Neuronal stem cell (in vitro differentiated cells): ENCODE measurements around the gene KLRG1.

ENCODE experiments used
- DNase-seq: peaks from one replicate; pipeline ENCODE4 v3.0.0-alpha.2; 2013; ENCODE audit warnings: low spot score
- H2AFZ ChIP-seq: one replicate; pipeline ENCODE4 v1.6.1; 2013; ENCODE audit warnings: mild to moderate bottlenecking, low read length, inconsistent platforms
- H2AK5ac ChIP-seq: 2 replicates; pipeline ENCODE4 v1.6.1; 2013; ENCODE audit warnings: low read depth, mild to moderate bottlenecking, inconsistent platforms, low read length, moderate library complexity, mixed read lengths
- H2BK120ac ChIP-seq: 2 replicates; pipeline ENCODE4 v1.6.1; 2013; ENCODE audit warnings: low read depth, mild to moderate bottlenecking, inconsistent platforms, low read length, moderate library complexity, mixed read lengths
- H2BK12ac ChIP-seq: one replicate; pipeline ENCODE4 v1.6.1; 2013; ENCODE audit warnings: low read length, inconsistent platforms
- H2BK15ac ChIP-seq: 2 replicates; pipeline ENCODE4 v1.6.1; 2013; ENCODE audit warnings: mild to moderate bottlenecking, low read length, inconsistent platforms, mixed read lengths
- H2BK5ac ChIP-seq: one replicate; pipeline ENCODE4 v1.6.1; 2013; ENCODE audit warnings: inconsistent platforms, mild to moderate bottlenecking, low read length, moderate library complexity
- H3K14ac ChIP-seq: one replicate; pipeline ENCODE4 v1.6.1; 2013; ENCODE audit warnings: low read length, inconsistent platforms
- H3K18ac ChIP-seq: 2 replicates; pipeline ENCODE4 v1.6.1; 2013; ENCODE audit warnings: low read length, inconsistent platforms
- H3K23ac ChIP-seq: 2 replicates; pipeline ENCODE4 v1.6.1; 2013; ENCODE audit warnings: low read depth, mild to moderate bottlenecking, mixed read lengths, low read length, inconsistent platforms; ENCODE audit not compliant: poor library complexity
- H3K27ac ChIP-seq: replicated peaks from 3 replicates; pipeline ENCODE4 v1.5.1; 2013; ENCODE audit warnings: low read length, inconsistent platforms
- H3K27me3 ChIP-seq, 3 experiments: 2 replicates each; pipeline ENCODE4 v1.6.1; 2013; ENCODE audit warnings: low read length in 3 of 3, mild to moderate bottlenecking in 2 of 3, inconsistent platforms in 1 of 3, low read depth in 1 of 3, mixed read lengths in 1 of 3, moderate library complexity in 1 of 3; ENCODE audit not compliant: control insufficient read depth in 3 of 3, insufficient read depth in 3 of 3
- H3K36me3 ChIP-seq, 2 donors: replicated peaks in 1 of 2; 2 replicates each; pipeline ENCODE4 v1.6.1; 2013; ENCODE audit warnings: low read length in 2 of 2; ENCODE audit not compliant: control insufficient read depth in 2 of 2, insufficient read depth in 2 of 2
- H3K4ac ChIP-seq: 2 replicates; pipeline ENCODE4 v1.6.1; 2013; ENCODE audit warnings: inconsistent platforms, mild to moderate bottlenecking, low read length, moderate library complexity
- H3K4me1 ChIP-seq, 2 donors: 1 replicate in 1 of 2; 2 replicates in 1 of 2; pipeline ENCODE4 v1.6.1; 2013; ENCODE audit warnings: low read length in 2 of 2, low read depth in 1 of 2; ENCODE audit not compliant: control insufficient read depth in 2 of 2, insufficient read depth in 1 of 2
- H3K4me2 ChIP-seq: one replicate; pipeline ENCODE4 v1.6.1; 2013; ENCODE audit warnings: mild to moderate bottlenecking, low read length, inconsistent platforms; ENCODE audit not compliant: insufficient read depth, poor library complexity, severe bottlenecking
- H3K4me3 ChIP-seq, 2 donors: 2 replicates each; pipeline ENCODE4 v1.5.1; 2013; ENCODE audit warnings: low read length in 2 of 2, mild to moderate bottlenecking in 2 of 2, inconsistent platforms in 1 of 2, moderate library complexity in 1 of 2
- H3K79me1 ChIP-seq: one replicate; pipeline ENCODE4 v1.6.1; 2013; ENCODE audit warnings: low read depth, mild to moderate bottlenecking, inconsistent platforms, low read length, moderate library complexity
- H3K9ac ChIP-seq: one replicate; pipeline ENCODE4 v1.6.1; 2013; ENCODE audit warnings: mild to moderate bottlenecking, low read depth, low read length, inconsistent platforms; ENCODE audit not compliant: poor library complexity
- H3K9me3 ChIP-seq, 2 donors: replicated peaks in 1 of 2; 2 replicates each; pipeline versions ENCODE3 to v1.6.1; 2013; ENCODE audit warnings: low read length in 2 of 2, mild to moderate bottlenecking in 2 of 2, inconsistent platforms in 1 of 2, low read depth in 1 of 2, mixed read lengths in 1 of 2, moderate library complexity in 1 of 2; ENCODE audit not compliant: control insufficient read depth in 2 of 2, insufficient read depth in 1 of 2
- H4K8ac ChIP-seq: one replicate; pipeline ENCODE4 v1.6.1; 2013; ENCODE audit warnings: low read depth, mild to moderate bottlenecking, inconsistent platforms, low read length, moderate library complexity
- H4K91ac ChIP-seq: one replicate; pipeline ENCODE4 v1.6.1; 2013; ENCODE audit warnings: low read length, low read depth, mild to moderate bottlenecking, inconsistent platforms; ENCODE audit not compliant: poor library complexity
- WGBS, 2 donors: extraction: QIAGEN DNeasy Blood & Tissue Kit; methylation state at CpG; one replicate each; pipeline ENCODE4 v1.1.7; 2013; ENCODE audit warnings: missing lambda C conversion rate in 2 of 2, mixed read lengths in 1 of 2; ENCODE audit not compliant: insufficient read length in 2 of 2, insufficient replicate concordance in 1 of 2; ENCODE audit errors: extremely low coverage in 2 of 2; 5-methylcytosine and 5-hydroxymethylcytosine counted together

The KLRG1 gene

DNA sequence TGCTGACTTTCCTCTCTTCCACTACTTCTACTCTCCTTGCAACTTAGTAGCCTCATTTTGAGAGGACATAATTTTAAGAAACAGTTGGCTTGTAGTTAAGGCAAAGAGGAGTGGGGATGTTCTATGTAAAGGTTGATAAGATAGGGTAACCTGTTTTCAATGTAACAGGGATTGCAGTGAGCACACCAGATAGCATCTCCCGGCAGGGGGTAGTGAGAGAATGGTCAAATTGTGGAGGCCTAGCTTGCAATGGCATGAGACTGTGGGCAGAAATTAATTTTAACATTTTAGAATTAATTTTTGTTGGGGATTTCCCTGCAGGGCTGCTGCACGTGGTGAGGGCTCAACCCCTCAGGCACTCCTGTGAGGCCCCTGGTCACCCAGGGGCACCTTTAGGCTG, 41.4 kb downstream of the KLRG1 start:
- no peak overlapping the region for H3K14ac ChIP-seq
- H3K27me3 ChIP-seq = no peaks in the 10 kb centered on the region
- no peak overlapping the region for H2BK120ac ChIP-seq
- H3K4me3 ChIP-seq = no peak overlapping the region
- H3K79me1 ChIP-seq = no peaks in the 10 kb centered on the region
- no peak overlapping the region for H2AFZ ChIP-seq
- no peak overlapping the region for H2AK5ac ChIP-seq
- H4K8ac ChIP-seq = no peak overlapping the region
- H4K91ac ChIP-seq = no peak overlapping the region
- no CpG with 5 or more reads among the region's 2 CpGs for WGBS, 2 donors
- no peaks in the 10 kb centered on the region for H3K9me3 ChIP-seq
- no peak overlapping the region for H3K4me2 ChIP-seq
- H3K27ac ChIP-seq = no peak overlapping the region
- H3K36me3 ChIP-seq = no peaks in the 10 kb centered on the region
- no peak for DNase-seq
- no peak overlapping the region for H3K9ac ChIP-seq
- peaks cover 0 to 4% of the 10 kb centered on the region in 2 donors for H3K4me1 ChIP-seq
- H2BK12ac ChIP-seq = no peak overlapping the region
- H3K18ac ChIP-seq = no peak overlapping the region
- no peak overlapping the region for H3K4ac ChIP-seq
- H2BK5ac ChIP-seq = no peak overlapping the region
- H2BK15ac ChIP-seq = no peak overlapping the region
- no peak overlapping the region for H3K23ac ChIP-seq

DNA sequence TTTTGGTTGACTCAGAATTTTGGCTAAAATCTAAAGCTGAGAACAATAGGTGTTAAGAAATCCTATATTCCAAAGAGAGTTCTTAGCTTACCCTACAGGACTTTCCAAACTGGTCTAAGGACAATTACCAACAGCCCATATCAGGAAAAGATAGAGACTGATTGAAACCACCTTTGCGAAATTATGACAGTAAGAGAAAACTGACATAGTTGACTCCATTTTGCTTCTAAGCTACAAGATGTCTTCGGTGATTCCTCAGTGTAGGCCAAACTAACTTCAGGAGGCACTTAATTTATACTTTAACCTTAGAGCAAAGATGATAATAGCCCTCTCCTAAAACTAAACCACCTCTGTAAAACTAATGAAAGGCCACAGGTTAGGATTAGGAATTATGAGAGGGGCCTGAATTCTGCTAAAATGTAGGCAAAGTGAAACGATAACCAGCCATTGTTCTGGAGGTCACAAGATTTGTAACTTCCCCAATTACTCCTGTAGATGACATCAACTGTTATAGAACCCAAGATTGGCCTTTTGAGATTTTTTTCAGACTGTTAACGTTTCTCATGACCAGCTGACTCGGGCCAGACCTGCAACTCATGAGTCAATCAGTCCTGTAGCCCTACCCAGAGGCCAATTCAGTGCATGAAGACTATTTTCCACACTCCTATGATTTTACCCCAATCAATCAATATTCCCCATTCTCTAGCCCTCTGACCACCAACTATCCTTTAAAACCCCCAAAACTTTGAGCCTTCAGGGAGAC, 43.0 kb downstream of the KLRG1 start:
- Histone ChIP-seq H2AK5ac (no peak overlapping the region), H4K8ac (no peak overlapping the region), H3K14ac (no peak overlapping the region), H3K23ac (no peak overlapping the region), H3K27ac (no peak overlapping the region), H2BK12ac (no peak overlapping the region), H3K4me2 (no peak overlapping the region), H3K4me1 (peaks cover 0 to 4% of the 10 kb centered on the region in 2 donors), H4K91ac (no peak overlapping the region), H3K27me3 (no peaks in the 10 kb centered on the region), H3K79me1 (no peaks in the 10 kb centered on the region), H3K4me3 (no peak overlapping the region), H2BK5ac (no peak overlapping the region), H3K4ac (no peak overlapping the region), H3K9ac (no peak overlapping the region), H2AFZ (no peak overlapping the region), H2BK15ac (no peak overlapping the region), H3K36me3 (no peaks in the 10 kb centered on the region), H2BK120ac (no peak overlapping the region), H3K9me3 (no peaks in the 10 kb centered on the region), H3K18ac (no peak overlapping the region)
- no CpG with 5 or more reads among the region's 5 CpGs for WGBS, 2 donors
- no peak for DNase-seq

DNA sequence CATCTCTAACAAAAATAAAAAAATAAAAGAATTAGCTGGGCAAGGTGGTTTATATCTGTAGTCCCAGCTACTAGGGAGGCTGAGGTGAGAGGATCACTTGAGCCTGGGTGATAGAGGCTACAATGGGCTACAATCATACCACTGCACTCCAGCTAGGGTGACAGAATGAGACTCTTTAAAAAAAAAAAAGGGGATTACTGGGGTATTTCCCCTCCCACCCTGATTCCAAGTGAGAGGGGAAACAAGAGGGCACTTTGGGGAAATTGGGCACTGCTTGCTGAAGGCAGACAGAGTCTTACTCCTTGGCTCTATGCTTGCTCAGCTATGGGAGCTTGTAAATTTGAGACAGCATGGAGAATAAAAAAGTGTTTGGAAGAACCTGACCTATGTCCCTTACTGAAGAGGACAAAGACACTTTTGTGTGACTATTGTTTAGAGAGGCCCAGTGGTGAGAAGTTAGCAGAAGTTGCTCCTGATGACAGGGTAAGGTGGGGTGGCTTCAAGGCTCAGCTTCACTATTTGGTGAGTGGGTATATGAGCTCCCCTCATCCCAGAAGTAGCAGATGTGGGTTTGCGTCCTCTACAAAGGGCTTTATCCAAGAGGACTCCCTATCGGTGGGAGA, 44.0 kb downstream of the KLRG1 start:
- no peaks in the 10 kb centered on the region for H3K27me3 ChIP-seq
- no peak overlapping the region for H3K4me2 ChIP-seq
- H3K14ac ChIP-seq = no peak overlapping the region
- H3K9me3 ChIP-seq = no peaks in the 10 kb centered on the region
- H2BK120ac ChIP-seq = no peak overlapping the region
- H2BK5ac ChIP-seq = no peak overlapping the region
- no peak overlapping the region for H3K9ac ChIP-seq
- no peaks in the 10 kb centered on the region for H3K36me3 ChIP-seq
- no peak overlapping the region for H4K8ac ChIP-seq
- H3K4me3 ChIP-seq = no peak overlapping the region
- H2AK5ac ChIP-seq = no peak overlapping the region
- no peak overlapping the region for H2AFZ ChIP-seq
- H3K4ac ChIP-seq = no peak overlapping the region
- H3K18ac ChIP-seq = no peak overlapping the region
- H2BK12ac ChIP-seq = no peak overlapping the region
- no peaks in the 10 kb centered on the region for H3K79me1 ChIP-seq
- no peak overlapping the region for H2BK15ac ChIP-seq
- no peak overlapping the region for H4K91ac ChIP-seq
- H3K23ac ChIP-seq = no peak overlapping the region
- no peak overlapping the region for H3K27ac ChIP-seq
- H3K4me1 ChIP-seq = peaks cover 0 to 4% of the 10 kb centered on the region in 2 donors
- DNase-seq = no peak
- WGBS, 2 donors = no CpG with 5 or more reads among the region's 2 CpGs

DNA sequence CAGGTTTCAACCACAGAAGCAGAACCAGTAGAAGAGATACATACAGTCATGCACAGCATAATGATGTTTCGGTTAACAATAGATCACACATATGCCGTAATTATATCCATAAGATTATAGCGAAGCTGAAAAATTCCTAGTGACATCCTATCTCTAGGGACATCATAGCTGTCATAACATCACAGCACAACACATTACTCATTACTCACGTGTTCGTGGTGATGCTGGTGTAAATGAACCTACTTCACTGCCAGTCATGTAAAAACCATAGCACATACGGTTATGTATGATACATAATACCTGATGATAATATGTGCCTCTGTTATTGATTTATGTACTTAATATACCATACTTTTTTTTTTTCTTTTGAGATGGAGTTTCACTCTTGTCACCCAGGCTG, 44.7 kb downstream of the KLRG1 start:
- no peaks in the 10 kb centered on the region for H3K9me3 ChIP-seq
- H3K4me3 ChIP-seq = no peak overlapping the region
- no peak for DNase-seq
- H2BK15ac ChIP-seq = no peak overlapping the region
- H4K8ac ChIP-seq = no peak overlapping the region
- H2BK5ac ChIP-seq = no peak overlapping the region
- WGBS, 2 donors = no CpG with 5 or more reads among the region's 6 CpGs
- no peak overlapping the region for H3K9ac ChIP-seq
- no peak overlapping the region for H2AK5ac ChIP-seq
- H3K27ac ChIP-seq = no peak overlapping the region
- no peak overlapping the region for H3K23ac ChIP-seq
- no peak overlapping the region for H2BK120ac ChIP-seq
- H3K4ac ChIP-seq = no peak overlapping the region
- H3K18ac ChIP-seq = no peak overlapping the region
- peaks cover 0 to 4% of the 10 kb centered on the region in 2 donors for H3K4me1 ChIP-seq
- H4K91ac ChIP-seq = no peak overlapping the region
- no peak overlapping the region for H2BK12ac ChIP-seq
- H3K79me1 ChIP-seq = no peaks in the 10 kb centered on the region
- no peaks in the 10 kb centered on the region for H3K36me3 ChIP-seq
- no peak overlapping the region for H2AFZ ChIP-seq
- no peak overlapping the region for H3K14ac ChIP-seq
- H3K4me2 ChIP-seq = no peak overlapping the region
- H3K27me3 ChIP-seq = no peaks in the 10 kb centered on the region
